ENCODE data around the gene SLC45A3.

DNA sequence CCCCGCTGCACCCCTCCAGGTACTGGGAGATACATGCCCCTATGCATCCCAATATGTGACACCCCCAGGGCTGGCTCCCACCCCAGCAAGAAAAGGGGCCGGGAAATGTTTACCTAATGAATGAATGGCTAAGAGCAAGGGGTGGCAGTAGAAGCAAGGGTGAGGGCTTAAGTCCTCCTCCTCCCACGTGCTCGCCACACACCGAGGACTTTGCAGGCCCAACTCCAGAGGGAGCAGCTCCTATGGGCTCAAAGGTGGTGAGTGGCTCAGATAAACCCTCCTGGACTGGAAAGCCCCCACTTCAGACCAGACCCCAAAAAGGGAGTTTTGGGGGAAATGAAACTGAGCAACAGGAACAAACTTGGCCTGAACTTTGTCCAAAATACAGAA lies 11.4 kb downstream of the SLC45A3 start:
- TF ChIP-seq EZH2 (IDR thresholded peaks at IDR 0.05; ENCODE audit: low read depth, low read length, severe bottlenecking) (no peak), CHD2 (IDR thresholded peaks at IDR 0.05; ENCODE audit: low read length) (no peak)

All from H1 (cell line).